ENCODE data around the gene FILIP1. TPM values are rescaled to one million over a fixed set of nuclear protein-coding genes. Genes with fewer than 3 reads are reported as not detected.

The FILIP1 gene
- total RNA-seq, 1 experiment from 2014 or later, result not detected

DNA sequence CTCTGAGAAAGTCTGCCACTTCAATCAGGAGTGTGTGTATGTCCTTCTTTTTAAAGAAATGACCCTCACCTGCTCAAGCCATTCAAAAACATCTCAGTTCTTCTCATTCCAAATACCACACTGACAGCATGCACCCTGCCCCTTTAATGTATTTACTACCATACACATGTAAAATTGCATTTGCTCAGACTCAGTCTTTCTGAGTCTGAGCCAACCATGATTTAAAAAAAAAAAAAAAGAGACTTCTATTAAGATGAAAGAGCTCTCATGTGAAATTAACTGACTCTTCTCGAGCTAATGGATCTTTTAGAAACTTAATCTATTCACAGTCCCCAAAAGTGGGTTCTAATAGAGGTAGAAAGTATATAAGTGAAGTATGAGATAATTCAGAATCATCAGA is 1.4 kb upstream of the FILIP1 start:
- no peak for DNase-seq (ENCODE audit: low read depth)

DNA sequence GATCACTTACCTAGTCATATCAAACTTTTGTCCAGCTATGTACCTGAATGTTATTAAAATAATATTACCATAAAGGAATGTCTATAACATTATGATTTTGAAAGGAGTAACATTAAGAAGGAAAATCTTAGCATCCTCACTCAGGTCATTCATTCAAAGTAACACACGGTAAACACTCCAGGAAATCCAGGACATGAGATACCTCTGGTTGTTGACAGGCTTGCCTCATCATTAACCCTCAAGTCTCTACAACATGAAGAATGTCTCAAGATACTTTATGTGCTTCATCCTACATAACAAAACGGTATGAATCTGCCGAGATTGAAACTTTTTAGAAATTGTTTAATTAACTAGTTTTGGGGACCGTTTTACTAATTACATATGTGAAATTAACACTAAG is 690 bp upstream of the FILIP1 start:
- no peak for DNase-seq (ENCODE audit: low read depth)

DNA sequence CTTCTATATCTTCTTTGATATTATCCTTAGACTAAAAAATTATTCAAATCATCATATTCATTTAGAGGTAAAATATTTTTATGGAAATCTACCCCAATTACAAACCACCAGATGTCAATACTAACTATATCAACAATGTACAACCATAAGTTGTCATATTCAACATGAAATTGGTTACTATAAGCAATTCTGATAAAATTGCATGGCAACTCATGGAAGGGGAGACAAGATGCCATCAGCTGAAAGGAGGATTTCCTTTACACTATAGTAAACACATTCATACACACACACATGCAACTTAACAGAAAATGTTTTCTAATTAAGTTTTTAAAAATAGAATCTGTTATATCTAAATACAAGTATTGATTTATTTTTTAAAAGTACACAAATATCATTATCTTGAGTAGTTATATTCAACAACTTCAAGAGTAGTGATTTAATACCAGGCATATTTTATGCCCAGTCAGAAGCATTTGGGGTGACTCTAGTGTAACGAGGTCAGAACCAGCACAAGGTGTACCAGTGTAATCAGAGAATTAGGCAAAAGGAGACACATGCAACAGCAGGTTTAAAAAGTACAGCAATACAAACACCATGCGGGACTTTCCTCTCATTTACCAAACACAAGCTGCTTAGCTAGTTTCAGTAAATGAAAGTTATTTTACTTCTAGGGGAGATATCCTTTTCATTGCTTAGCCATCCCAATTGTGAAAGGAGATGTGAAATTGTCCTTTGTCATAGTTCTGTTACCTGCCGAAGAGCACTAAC is 1.0 kb downstream of the FILIP1 start:
- no peak for DNase-seq (ENCODE audit: low read depth)

DNA sequence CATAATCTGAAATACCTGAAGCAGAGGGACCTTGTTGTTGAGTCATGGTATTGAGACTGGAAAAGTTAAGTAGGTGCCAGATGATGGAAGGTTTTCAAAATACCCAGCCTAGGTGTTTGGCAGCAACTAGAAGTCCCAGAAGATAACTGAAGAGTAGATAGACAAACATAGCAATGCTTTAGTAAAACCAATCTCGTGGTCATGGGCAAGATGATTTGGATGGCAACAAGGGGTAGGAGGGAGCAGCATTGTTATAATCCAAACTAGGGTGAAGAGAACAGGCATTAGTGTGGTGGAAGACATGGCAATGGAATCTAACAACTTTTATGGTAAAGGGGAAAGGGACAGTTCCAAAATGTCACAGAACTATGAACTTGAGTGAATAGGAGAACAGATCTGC is 2.3 kb downstream of the FILIP1 start:
- no peak for DNase-seq (ENCODE audit: low read depth)

DNA sequence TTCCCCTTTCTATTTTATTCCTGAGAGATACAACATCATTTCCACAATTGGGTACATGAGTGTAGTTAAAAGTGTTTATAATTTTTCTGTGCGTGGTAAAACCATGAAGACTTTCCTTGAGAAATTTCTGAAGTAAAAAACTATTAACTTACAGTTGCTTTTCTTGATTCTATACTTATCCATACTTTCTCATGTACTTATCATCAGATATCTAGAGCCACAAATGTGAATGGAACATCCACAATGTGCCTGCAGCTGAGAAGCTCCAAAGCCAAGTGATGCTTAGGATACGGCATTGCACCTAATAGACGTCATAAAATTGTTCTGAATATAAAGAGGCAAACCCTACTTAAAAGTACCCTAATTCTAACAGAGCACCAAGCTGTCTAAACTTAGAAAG is 2.9 kb downstream of the FILIP1 start:
- no peak for DNase-seq (ENCODE audit: low read depth)

DNA sequence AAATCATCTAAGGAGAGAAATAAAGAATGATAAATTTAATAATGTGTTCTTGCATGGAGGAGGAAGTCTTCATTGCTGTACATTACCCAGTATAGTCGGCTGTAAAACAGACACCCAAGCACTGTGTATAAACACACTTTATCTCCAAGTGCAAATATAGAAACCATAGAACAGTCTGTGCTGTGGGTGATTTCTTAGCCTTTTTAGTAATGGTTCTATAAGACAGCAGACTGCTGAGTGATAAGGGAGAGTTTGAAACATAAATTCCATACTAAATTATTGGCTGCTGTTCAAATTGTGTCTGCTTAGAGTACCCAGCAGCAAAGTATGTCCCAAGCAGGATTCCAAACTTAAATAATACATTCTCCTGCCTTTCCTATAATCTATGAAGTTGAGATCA is 4.6 kb downstream of the FILIP1 start:
- DNase-seq (ENCODE audit: low read depth), result no peak

DNA sequence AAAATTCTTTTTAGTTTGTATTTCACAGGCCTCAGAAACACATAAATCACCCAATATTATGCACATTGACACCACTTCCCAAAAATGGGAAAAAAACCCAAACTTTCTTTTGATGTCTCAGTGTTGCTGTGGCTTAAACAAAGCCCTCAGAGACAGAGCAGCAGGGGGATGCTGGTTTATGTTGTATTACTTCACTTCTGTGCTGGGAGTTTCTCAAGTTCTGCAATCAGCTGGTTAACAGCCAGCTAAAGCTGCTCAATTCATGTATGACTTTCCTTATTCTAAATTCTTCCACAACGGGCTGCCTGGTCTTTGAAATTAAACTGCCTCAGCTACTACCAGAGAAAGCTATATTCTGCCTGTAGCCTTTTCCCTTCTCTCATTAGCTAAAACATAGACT is 5.6 kb downstream of the FILIP1 start:
- DNase-seq (ENCODE audit: low read depth), result no peak

DNA sequence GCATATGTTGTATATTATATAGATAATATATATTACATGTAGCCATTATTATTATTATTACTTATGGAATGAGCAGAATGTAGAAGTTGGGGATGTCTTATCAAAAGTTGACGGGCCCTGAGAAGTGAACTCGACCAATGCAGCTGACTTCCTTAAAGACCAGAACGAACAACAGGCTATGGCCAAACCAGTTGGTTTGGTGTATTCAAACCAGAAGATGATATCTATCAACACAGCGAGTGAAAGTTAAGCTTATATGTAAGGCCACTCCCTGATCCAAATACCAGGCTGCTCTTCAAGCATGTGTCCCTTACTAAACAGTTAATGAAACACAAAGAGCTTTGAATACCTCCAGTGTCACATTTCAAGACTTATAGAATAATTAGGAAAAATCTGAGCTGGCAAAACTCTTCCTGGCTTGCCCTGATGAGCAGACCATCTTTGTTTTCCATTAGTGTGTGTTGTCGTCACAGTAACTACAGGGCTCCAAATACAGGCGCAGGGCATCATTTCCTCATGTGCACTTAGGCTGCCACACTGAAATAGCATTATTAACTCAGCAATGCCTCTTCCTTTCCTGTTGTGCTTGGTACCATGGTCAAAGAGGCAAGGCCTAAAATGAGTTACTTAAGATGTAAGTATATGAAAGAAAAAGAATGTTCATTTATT is 6.6 kb downstream of the FILIP1 start:
- no peak for DNase-seq (ENCODE audit: low read depth)

DNA sequence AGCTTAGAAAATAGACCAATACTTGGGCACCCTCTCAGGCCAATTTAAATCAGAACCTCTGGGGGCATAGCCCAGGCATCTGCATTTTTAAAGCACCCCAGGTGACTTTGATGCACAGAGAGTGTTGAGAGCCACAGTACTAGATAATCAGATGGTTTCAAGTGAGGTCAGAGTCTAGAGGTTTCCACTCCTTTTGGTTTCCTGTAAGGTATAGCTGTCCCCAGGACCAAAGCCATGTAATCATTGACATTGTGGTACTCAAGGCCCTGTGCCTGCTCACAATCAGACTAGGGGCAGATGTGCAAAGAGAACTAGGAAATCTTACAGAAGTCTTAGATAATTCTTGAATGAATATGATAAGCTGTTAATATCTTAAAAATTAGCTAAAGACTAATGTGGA is 9.1 kb downstream of the FILIP1 start:
- no peak for DNase-seq (ENCODE audit: low read depth)

DNA sequence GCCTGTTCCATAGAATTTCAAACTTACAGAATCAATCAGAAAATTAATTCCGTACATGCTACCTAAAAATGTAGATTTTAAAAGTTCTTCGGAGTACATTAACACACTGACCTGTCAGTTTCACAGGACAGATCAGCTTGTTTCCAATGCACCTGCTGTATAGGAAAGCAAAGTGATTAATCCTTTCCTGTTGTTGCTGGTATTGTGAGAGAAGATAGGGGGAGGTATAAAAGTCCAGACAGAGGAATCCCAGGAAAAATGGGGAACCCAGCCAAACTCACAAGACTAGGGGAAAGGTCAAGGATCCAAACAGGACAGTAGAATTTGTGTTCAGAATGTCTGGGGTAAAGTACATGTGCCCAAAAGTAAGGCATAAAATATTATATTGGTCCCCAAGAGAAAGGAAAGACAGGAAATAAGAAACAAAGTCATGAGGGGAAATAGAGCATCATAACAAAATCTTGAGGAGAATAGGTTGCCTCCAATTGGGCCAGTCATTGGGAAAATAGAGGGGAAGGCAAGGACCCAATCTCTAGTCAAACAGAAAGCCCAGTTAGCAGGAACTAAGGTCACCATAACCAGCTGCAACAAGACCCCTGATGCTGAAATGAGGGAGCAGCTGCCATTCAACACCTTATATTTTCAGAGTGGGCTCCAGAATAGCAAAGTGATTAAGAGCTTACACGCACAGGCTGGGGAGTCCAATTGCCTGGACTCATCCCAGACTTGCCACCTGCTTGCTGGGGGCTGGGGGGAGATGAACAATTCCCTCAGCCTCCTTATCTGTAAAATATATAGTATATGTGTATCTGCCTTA is 10.3 kb downstream of the FILIP1 start:
- DNase-seq (ENCODE audit: low read depth), result no peak

DNA sequence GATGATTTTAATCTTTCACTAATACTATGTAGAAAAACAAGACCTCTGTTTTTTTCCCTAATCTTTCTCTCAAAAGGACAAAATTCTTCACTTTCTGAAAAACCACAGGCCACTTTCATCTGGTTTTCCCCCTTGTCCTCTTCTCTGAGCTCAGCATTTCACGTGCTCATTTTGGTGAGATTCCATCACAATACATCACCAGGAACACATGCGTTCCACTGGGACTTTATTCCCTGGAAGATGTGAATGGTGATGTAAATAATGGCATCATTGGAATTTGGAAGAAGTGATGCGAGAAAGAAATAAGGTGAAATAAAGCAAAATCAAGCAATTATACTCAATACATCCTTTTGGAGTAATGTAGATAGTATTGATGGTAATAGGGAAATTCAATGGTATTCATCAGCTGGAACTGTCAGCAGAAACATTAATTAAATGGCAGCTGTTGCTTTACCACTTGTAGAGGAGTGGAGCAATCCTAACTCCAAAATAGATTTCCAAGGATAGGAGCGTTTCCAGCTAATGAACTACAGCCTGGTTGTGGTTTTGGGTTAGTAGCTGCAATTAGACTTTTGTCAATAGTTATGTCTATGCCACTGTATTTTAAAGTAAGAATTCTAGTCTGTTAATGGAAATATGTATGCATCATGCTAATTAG is 11.5 kb downstream of the FILIP1 start:
- DNase-seq (ENCODE audit: low read depth), result no peak

DNA sequence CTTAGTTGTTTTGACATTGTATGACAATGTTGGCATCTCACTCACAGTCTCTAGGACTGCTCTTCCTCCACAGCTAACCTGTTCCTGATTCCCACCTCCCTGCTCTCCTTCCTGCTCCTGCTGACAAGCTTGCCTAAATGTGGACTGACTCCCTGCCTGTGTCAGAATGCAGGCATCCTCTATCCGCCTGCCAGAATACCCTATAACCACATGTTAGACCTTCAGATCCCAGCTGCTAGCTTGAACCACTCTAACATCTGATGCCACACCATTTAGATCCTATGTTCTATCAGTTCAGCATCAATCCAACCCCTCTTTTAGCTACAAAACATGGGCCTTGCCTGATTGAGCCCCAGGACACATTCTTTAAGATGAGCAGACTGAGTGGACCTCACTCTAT is 12.2 kb downstream of the FILIP1 start:
- DNase-seq (ENCODE audit: low read depth), result no peak

DNA sequence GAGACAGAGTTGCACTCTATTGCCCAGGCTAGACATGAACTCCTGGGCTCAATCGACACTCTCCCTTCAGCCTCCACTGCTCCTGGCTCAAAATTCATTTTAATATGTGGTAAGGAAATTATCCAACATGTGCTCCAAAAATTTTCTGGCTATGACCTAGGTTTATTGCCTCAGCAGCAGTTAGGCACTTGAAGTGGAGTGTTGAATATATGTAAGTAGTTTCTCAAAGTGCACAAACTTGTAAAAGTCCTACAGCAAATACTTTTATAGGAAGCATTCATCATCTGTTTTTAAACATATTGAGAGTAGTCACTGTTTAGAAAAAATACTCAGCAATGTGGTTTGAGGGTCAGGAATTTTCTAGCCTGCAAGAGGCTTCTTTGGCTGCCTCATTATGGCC is 13.2 kb downstream of the FILIP1 start:
- DNase-seq (ENCODE audit: low read depth), result no peak

DNA sequence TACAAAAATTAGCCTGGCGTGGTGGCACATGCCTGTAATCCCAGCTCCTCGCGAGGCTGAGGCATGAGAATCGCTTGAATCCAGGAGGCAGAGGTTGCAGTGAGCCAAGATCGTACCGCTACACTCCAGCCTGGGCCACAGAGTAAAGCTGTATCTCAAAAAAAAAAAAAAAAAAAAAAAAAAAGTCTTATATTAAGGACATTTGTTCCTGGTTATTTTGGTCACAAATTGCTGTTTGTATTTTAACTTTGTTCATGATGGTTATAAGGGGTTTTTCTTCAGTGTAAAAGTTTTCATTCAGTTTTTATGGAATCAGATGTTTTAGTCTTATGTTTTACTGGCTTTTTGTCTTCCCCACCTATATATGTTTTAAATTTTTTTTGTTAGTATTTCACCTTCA is 13.9 kb downstream of the FILIP1 start:
- no peak for DNase-seq (ENCODE audit: low read depth)

DNA sequence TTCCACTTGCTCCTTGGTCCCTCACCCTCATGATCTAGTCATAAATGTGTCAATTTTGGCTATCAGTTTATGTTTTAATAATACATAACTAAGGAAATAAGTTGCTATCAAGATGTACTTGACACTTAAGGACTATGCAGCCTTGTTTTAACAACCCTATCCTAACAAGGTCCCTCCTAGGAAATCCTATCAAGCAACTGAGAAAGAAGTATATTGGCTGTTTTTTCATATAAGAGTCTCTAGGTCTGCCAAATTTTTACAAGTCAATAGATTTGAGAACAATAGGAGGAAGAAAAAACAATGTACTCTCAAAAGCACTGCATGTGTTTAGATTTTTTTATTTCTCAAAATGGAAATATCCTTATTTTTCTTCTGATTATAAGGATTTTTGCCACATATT is 14.7 kb downstream of the FILIP1 start:
- no peak for DNase-seq (ENCODE audit: low read depth)

DNA sequence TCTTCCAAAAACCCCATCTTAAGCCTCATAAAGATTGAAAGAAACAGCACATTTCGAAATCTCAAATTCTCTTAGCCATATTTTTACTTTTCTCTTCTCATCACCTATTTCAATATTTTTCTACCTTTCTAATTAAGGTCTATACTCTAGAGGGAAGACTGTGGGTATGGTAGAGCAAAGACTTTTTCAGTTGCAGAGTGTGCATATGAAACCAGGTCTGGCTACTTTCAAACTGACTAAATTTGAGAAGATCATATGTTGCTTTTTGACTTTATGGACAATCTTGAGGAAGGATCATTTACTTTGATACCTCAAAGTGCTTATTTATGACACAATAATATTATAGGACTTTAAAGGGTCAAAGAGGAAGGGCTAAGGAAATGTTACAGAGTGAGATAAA is 20.7 kb downstream of the FILIP1 start:
- no peak for DNase-seq (ENCODE audit: low read depth)

DNA sequence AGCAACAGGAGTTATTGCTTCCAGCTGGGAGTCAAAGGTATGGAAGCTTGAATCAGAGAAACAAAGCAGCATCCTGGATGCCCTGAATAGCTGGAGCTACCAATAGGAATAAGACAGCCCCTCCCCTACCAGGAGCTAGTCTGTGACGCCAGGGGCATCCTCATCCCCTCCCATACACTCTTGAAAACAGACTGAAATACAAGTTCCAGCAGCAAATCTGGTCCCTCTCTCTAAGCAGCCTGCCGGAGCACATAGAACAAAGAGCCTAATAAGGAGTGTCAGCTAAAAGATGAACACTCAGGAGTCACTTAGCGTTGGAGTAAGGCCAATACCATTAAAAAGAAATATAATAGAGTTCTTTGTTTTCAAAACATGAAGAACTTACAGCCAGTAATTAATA is 25.6 kb downstream of the FILIP1 start:
- no peak for DNase-seq (ENCODE audit: low read depth)

DNA sequence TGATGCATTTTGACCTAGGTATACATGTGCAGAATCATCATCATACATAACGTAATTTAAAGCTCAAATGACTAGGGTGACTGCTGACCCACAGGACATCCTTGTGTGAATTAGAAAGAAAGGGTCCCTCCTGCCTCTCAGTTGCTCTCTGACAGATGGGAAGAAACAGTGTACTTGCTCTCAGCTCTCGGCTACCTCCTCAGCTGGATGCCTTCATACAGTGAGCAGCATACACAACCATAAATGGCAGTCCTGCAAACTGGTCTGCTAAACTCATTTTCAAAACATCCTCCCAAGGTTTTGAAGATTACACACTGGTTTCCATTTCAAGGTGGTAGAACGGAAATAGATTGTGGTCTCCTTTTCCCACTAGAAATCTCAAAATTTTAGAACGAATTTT is 26.3 kb downstream of the FILIP1 start:
- no peak for DNase-seq (ENCODE audit: low read depth)

DNA sequence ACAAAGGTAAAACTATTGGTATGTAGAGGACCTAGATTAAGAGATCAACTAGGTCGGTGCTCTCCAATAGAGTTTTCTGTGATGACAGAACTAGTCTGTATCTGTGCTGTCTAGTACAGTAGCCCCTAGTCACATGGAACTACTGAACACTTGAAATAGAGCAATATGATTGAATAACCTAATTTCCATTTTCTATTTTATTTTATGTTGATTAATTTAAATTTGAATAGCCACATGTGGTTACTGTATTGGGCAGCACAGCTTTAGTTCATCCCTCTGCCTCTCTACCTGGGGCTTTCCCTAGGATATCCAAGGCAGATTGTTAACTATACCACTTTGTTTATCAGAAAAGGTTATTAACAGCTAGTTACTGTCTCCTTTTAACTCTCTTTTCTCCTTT is 27.0 kb downstream of the FILIP1 start:
- no peak for DNase-seq (ENCODE audit: low read depth)

DNA sequence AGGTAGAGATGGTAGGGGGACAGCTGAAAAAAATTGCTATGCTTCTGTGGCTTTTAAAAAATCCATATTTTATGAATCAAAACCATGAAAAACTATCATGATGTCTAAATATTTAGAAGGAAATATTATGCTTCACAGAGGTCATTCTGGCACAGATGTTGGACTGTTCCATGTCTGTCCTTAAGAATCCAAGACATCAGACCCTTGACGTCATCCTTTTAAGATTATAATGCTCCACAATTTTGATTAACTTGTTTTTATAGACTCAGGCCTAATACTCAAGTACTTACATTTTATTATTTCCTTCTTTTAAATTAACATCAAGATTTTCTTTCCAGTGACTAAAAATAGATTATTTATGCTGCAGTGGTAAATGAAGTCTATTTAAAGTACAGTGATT is 29.7 kb downstream of the FILIP1 start:
- DNase-seq (ENCODE audit: low read depth), result no peak

DNA sequence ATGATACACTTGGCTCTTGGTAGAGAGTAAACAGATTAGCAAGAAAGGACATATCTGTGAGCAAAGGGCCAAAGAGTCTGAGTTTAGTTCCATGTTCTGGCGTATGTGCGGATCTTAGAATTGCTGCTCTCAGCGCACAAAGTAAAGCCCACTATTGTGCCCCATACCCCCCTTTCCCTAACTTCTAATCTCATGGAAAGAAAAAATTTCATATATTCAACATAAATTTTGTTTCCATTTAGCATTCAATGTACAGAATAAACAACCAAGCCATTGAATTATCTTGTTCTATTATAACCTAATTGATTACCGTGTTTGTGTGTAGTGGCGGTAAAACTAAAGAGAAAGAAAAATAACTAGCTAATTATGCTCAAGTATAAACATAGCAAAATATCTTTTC is 30.5 kb downstream of the FILIP1 start:
- no peak for DNase-seq (ENCODE audit: low read depth)

DNA sequence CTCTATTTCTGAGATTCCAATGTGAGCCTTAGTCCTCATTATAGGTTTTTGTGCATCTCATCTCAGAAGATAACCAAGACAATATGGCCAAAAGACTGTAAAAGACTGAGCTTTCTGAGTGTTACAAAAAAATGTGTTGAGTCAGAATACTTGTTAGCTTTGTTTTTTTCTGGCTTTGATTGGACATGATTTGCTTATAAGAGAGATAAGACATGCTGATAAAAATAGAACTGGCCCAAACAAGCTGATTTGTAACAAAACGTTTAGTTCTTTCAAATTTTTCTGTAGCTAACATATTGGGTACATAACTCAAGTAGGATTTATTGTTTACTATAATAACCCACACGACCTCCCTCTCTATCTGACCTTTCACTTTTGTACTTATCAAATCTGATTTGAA is 32.9 kb downstream of the FILIP1 start:
- DNase-seq (ENCODE audit: low read depth), result no peak

Measured in RPMI7951 (cell line).